HepG2 (cell line): ENCODE measurements around the gene CTIF. TPM values are rescaled to one million over a fixed set of nuclear protein-coding genes. Genes with fewer than 3 reads are reported as not detected.

Experiments used
- GABPB1 ChIP-seq: IDR thresholded peaks from 2 replicates; pipeline ENCODE4 v1.6.1; 2016; ENCODE audit warnings: mild to moderate bottlenecking, missing genetic modification reagents, moderate library complexity, missing compliant biosample characterization
- GATAD2A ChIP-seq: IDR thresholded peaks from 2 replicates; pipeline ENCODE4 v1.6.1; 2016
- KLF12 ChIP-seq: sonication (generic); formaldehyde crosslinking; IDR thresholded peaks from 2 replicates; pipeline ENCODE4 v1.4.0; 2020; ENCODE audit warnings: missing genetic modification reagents, borderline replicate concordance
- MAF1 ChIP-seq: sonication (generic); formaldehyde crosslinking; IDR thresholded peaks from 2 replicates; pipeline ENCODE4 v1.5.0; 2020; ENCODE audit warnings: missing genetic modification reagents, borderline replicate concordance
- MED1 ChIP-seq: sonication (generic); formaldehyde crosslinking; IDR thresholded peaks from 2 replicates; pipeline ENCODE4 v1.4.0; 2020; ENCODE audit warnings: missing genetic modification reagents
- MEIS1 ChIP-seq: sonication (generic); formaldehyde crosslinking; IDR thresholded peaks from 2 replicates; pipeline ENCODE4 v1.9.0; 2021; ENCODE audit warnings: mild to moderate bottlenecking, missing genetic modification reagents, moderate library complexity, borderline replicate concordance
- POGK ChIP-seq: sonication (generic); formaldehyde crosslinking; conservative IDR thresholded peaks from 2 replicates; pipeline ENCODE4 v1.8.0; 2022; ENCODE audit warnings: mild to moderate bottlenecking, moderate library complexity, missing genetic modification reagents
- SNAPC5 ChIP-seq: sonication (generic); formaldehyde crosslinking; IDR thresholded peaks from 2 replicates; pipeline ENCODE4 v1.8.1; 2023; ENCODE audit warnings: mild to moderate bottlenecking, missing genetic modification reagents, borderline replicate concordance
- SNRNP70 ChIP-seq: fragments of 200-400 bp; formaldehyde crosslinking; IDR thresholded peaks from 2 replicates; pipeline ENCODE4 v1.6.1; 2017; ENCODE audit warnings: mild to moderate bottlenecking, low read depth, low read length, moderate library complexity
- THAP7 ChIP-seq: sonication (generic); formaldehyde crosslinking; IDR thresholded peaks from 2 replicates; pipeline ENCODE4 v1.8.1; 2023; ENCODE audit warnings: mild to moderate bottlenecking, missing genetic modification reagents
- ZBTB10 ChIP-seq: sonication (generic); formaldehyde crosslinking; IDR thresholded peaks from 2 replicates; pipeline ENCODE4 v1.4.0; 2020; ENCODE audit warnings: missing genetic modification reagents, borderline replicate concordance
- ZC3H13 ChIP-seq: sonication (generic); formaldehyde crosslinking; IDR thresholded peaks from 2 replicates; pipeline ENCODE4 v1.8.1; 2023; ENCODE audit warnings: mild to moderate bottlenecking, missing genetic modification reagents, moderate library complexity
- ZNF143 ChIP-seq: sonication (generic); formaldehyde crosslinking; IDR thresholded peaks from 2 replicates; pipeline ENCODE4 v1.4.0; 2020; ENCODE audit warnings: missing genetic modification reagents
- ZNF280D ChIP-seq: sonication (generic); formaldehyde crosslinking; IDR thresholded peaks from 2 replicates; pipeline ENCODE4 v1.5.1; 2020; ENCODE audit warnings: mild to moderate bottlenecking, missing genetic modification reagents
- ZNF451 ChIP-seq: sonication (generic); formaldehyde crosslinking; IDR thresholded peaks from 2 replicates; pipeline ENCODE4 v1.5.0; 2020; ENCODE audit warnings: mild to moderate bottlenecking, missing genetic modification reagents
- ZNF552 ChIP-seq: sonication (generic); formaldehyde crosslinking; IDR thresholded peaks from 2 replicates; pipeline ENCODE4 v1.9.0; 2022; ENCODE audit warnings: missing genetic modification reagents, mild to moderate bottlenecking, borderline replicate concordance
- ZNF644 ChIP-seq: IDR thresholded peaks from 2 replicates; pipeline ENCODE4 v1.6.1; 2016; ENCODE audit warnings: low read depth
- ZNF704 ChIP-seq: sonication (generic); formaldehyde crosslinking; IDR thresholded peaks from 2 replicates; pipeline ENCODE4 v1.8.1; 2023; ENCODE audit warnings: mild to moderate bottlenecking, inconsistent platforms, moderate library complexity, missing genetic modification reagents, borderline replicate concordance
- ZNF878 ChIP-seq: sonication (generic); formaldehyde crosslinking; IDR thresholded peaks from 2 replicates; pipeline ENCODE4 v1.8.1; 2023; ENCODE audit warnings: mild to moderate bottlenecking, missing genetic modification reagents, moderate library complexity
- polyA plus RNA-seq, 8 experiments: library from polyadenylated mRNA; depleted of rRNA in 3 of 8; stranded (reverse) in 7 of 8; unstranded in 1 of 8; fragments of >200 nt; fragmentation: Illumina TruSeq in 4 of 8; extraction: Trizol in 4 of 8; gene quantifications; 2 replicates each; pipeline versions ENCODE4 v1.2.1 to v1.2.3, GENCODE V29; 2011 to 2016; ENCODE audit warnings: low read depth in 4 of 8, missing spikeins in 1 of 8, mixed read lengths in 1 of 8; ENCODE audit not compliant: insufficient read depth in 1 of 8
- total RNA-seq, 5 experiments: library from RNA; depleted of rRNA; stranded (reverse); fragments of >200 nt; fragmentation: Illumina TruSeq; extraction: Trizol; gene quantifications; 2 replicates each; pipeline ENCODE4 v1.2.3, GENCODE V29; 2016; ENCODE audit warnings: low read depth in 1 of 5

The CTIF gene
- total and polyA plus RNA-seq, 2 of the 13 experiments (the other 11 are each of a cell fraction or from before 2014, with no cell fraction given), result 18.2 to 28.0 TPM

GRCh38 chr18:48538531-48539405 lies at the start of gene CTIF (continued):
- TF ChIP-seq ZNF280D (CRISPR knock-in tag) (no peak), ZBTB10 (no peak), MAF1 (CRISPR knock-in tag) (no peak), SNRNP70 (no peak), ZNF552 (CRISPR knock-in tag) (no peak), SNAPC5 (CRISPR knock-in tag) (no peak), KLF12 (CRISPR knock-in tag) (0 out of 2 replicates have a peak, but pooled peaks have one; percentile 52), THAP7 (CRISPR knock-in tag) (0 out of 2 replicates have a peak, but pooled peaks have one; percentile 10), ZNF878 (no peak), ZC3H13 (no peak), MED1 (CRISPR knock-in tag) (peak; percentile 54), MEIS1 (CRISPR knock-in tag) (no peak), ZNF143 (CRISPR knock-in tag) (peak; percentile 93), ZNF451 (CRISPR knock-in tag) (no peak), ZNF704 (CRISPR knock-in tag) (no peak), GABPB1 (CRISPR knock-in tag) (peak; percentile 89), POGK (CRISPR knock-in tag) (no peak), GATAD2A (peak; percentile 57), ZNF644 (CRISPR knock-in tag) (no peak)
